HCT116 (cell line): ENCODE data around the gene APOL3.

ENCODE experiments used
- EZH2 ChIP-seq: fragments of 200-600 bp; sonication (generic); IDR thresholded peaks from 2 replicates; pipeline ENCODE4 v1.6.1; 2017; ENCODE audit warnings: antibody characterized with exemption, mixed run types
- EZH2phosphoT487 ChIP-seq: fragments of 200-600 bp; IDR thresholded peaks from 2 replicates; pipeline ENCODE4 v1.6.1; 2018; ENCODE audit warnings: antibody characterized with exemption, borderline replicate concordance
- POLR2AphosphoS5 ChIP-seq: IDR thresholded peaks from 2 replicates; pipeline ENCODE4 v1.6.1; 2011; ENCODE audit warnings: mild to moderate bottlenecking, low read depth, low read length, moderate library complexity
- ZBTB33 ChIP-seq: IDR thresholded peaks from 2 replicates; pipeline ENCODE4 v1.6.1; 2011; ENCODE audit warnings: mild to moderate bottlenecking, low read length, moderate library complexity; ENCODE audit not compliant: insufficient replicate concordance; ENCODE audit errors: extremely low read depth

- TF ChIP-seq POLR2AphosphoS5 (no peak), ZBTB33 (no peak), EZH2 (no peak), EZH2phosphoT487 (no peak)
Measured at GRCh38 chr22:36166518-36167220, 6.1 kb upstream of the APOL3 start.
